Measurements from ENCODE around the gene AFF3.

AFF3 gene

GRCh38 chr2:100041946-100042345 is 100.4 kb downstream of the AFF3 start:
- Histone ChIP-seq H3K27ac (ENCODE audit: low read depth, low read length, poor library complexity, severe bottlenecking) (no peak overlapping the region), H3K9ac (ENCODE audit: low read length) (no peak overlapping the region), H3F3A (ENCODE audit: insufficient read depth, low read length) (no peaks in the 10 kb centered on the region), H3K9me2 (ENCODE audit: low read depth, low read length) (no peaks in the 10 kb centered on the region), H3K9me3 (ENCODE audit: low read length) (no peaks in the 10 kb centered on the region), H4K20me1 (ENCODE audit: insufficient read depth, low read length) (no peaks in the 10 kb centered on the region), H3K4me1 (ENCODE audit: insufficient read depth, low read length, severe bottlenecking) (no peaks in the 10 kb centered on the region), H3K27me3 (ENCODE audit: insufficient read depth, low read length) (no peaks in the 10 kb centered on the region), H2AFZ (ENCODE audit: low read length) (no peak overlapping the region), H3K4me3 (ENCODE audit: low read depth, low read length, poor library complexity, severe bottlenecking) (no peak overlapping the region), H3K36me3 (ENCODE audit: insufficient read depth, low read length) (peaks cover 82% of the 10 kb centered on the region), H3K4me2 (ENCODE audit: low read length) (no peak overlapping the region), H3K79me2 (ENCODE audit: insufficient read depth, low read length) (peaks cover 23% of the 10 kb centered on the region)
- TF ChIP-seq, protein P1, sequence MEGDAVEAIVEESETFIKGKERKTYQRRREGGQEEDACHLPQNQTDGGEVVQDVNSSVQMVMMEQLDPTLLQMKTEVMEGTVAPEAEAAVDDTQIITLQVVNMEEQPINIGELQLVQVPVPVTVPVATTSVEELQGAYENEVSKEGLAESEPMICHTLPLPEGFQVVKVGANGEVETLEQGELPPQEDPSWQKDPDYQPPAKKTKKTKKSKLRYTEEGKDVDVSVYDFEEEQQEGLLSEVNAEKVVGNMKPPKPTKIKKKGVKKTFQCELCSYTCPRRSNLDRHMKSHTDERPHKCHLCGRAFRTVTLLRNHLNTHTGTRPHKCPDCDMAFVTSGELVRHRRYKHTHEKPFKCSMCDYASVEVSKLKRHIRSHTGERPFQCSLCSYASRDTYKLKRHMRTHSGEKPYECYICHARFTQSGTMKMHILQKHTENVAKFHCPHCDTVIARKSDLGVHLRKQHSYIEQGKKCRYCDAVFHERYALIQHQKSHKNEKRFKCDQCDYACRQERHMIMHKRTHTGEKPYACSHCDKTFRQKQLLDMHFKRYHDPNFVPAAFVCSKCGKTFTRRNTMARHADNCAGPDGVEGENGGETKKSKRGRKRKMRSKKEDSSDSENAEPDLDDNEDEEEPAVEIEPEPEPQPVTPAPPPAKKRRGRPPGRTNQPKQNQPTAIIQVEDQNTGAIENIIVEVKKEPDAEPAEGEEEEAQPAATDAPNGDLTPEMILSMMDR (IDR thresholded peaks at IDR 0.05; ENCODE audit: low read length): no peak
- no peak for TF ChIP-seq EZH2 (IDR thresholded peaks at IDR 0.05; ENCODE audit: borderline replicate concordance, low read length)

- Histone ChIP-seq H3K4me1 (ENCODE audit: insufficient read depth, low read length, severe bottlenecking) (no peaks in the 10 kb centered on the region), H3K4me3 (ENCODE audit: low read depth, low read length, poor library complexity, severe bottlenecking) (no peak overlapping the region), H3K27ac (ENCODE audit: low read depth, low read length, poor library complexity, severe bottlenecking) (no peak overlapping the region), H3K79me2 (ENCODE audit: insufficient read depth, low read length) (peaks cover 27% of the 10 kb centered on the region), H3K36me3 (ENCODE audit: insufficient read depth, low read length) (peaks cover 80% of the 10 kb centered on the region), H4K20me1 (ENCODE audit: insufficient read depth, low read length) (no peaks in the 10 kb centered on the region), H2AFZ (ENCODE audit: low read length) (no peak overlapping the region), H3F3A (ENCODE audit: insufficient read depth, low read length) (no peaks in the 10 kb centered on the region), H3K9me3 (ENCODE audit: low read length) (no peaks in the 10 kb centered on the region), H3K9me2 (ENCODE audit: low read depth, low read length) (no peaks in the 10 kb centered on the region), H3K4me2 (ENCODE audit: low read length) (no peak overlapping the region), H3K27me3 (ENCODE audit: insufficient read depth, low read length) (no peaks in the 10 kb centered on the region), H3K9ac (ENCODE audit: low read length) (no peak overlapping the region)
- TF ChIP-seq EZH2 (IDR thresholded peaks at IDR 0.05; ENCODE audit: borderline replicate concordance, low read length): no peak
- TF ChIP-seq, protein P1 (IDR thresholded peaks at IDR 0.05; ENCODE audit: low read length): no peak
Measured at GRCh38 chr2:100041385-100041784, 101.0 kb downstream of the AFF3 start.

DNA sequence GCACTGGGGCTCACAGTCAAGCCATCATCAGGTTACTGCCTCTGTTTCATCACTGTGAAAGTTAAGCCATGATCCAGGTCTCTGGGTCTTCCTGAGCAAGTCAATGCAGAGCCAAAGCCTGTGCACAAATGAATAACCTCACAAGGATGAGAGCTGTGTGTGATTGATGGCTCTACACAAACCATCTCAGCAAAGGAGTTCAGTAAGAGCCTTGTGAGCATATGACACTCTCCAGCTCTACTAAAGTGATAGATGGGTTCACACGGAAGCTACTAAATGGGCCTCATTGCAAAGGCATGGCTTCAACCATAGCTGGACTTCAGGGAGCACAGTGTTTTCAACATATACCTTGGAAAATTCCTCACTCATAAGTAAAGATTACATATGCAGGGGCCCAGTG is 101.5 kb downstream of the AFF3 start:
- Histone ChIP-seq H3K9me3 (ENCODE audit: low read length) (no peaks in the 10 kb centered on the region), H3K4me2 (ENCODE audit: low read length) (no peak overlapping the region), H3K9me2 (ENCODE audit: low read depth, low read length) (no peaks in the 10 kb centered on the region), H3F3A (ENCODE audit: insufficient read depth, low read length) (no peaks in the 10 kb centered on the region), H3K27me3 (ENCODE audit: insufficient read depth, low read length) (no peaks in the 10 kb centered on the region), H3K4me3 (ENCODE audit: low read depth, low read length, poor library complexity, severe bottlenecking) (no peak overlapping the region), H3K79me2 (ENCODE audit: insufficient read depth, low read length) (peaks cover 31% of the 10 kb centered on the region), H3K27ac (ENCODE audit: low read depth, low read length, poor library complexity, severe bottlenecking) (no peak overlapping the region), H3K9ac (ENCODE audit: low read length) (no peak overlapping the region), H4K20me1 (ENCODE audit: insufficient read depth, low read length) (no peaks in the 10 kb centered on the region), H3K36me3 (ENCODE audit: insufficient read depth, low read length) (peaks cover 76% of the 10 kb centered on the region), H2AFZ (ENCODE audit: low read length) (no peak overlapping the region), H3K4me1 (ENCODE audit: insufficient read depth, low read length, severe bottlenecking) (no peaks in the 10 kb centered on the region)
- TF ChIP-seq, protein P1 (IDR thresholded peaks at IDR 0.05; ENCODE audit: low read length): no peak
- TF ChIP-seq EZH2 (IDR thresholded peaks at IDR 0.05; ENCODE audit: borderline replicate concordance, low read length): no peak

All from OCI-LY1 (cell line).